HG03432 (cell line): Measurements from ENCODE around the gene CACNB1.
A peak's percentile ranks its signal among the peaks of the same experiment; 100 is the strongest.

Experiments
- ATAC-seq: cut with Tn5 transposase; IDR thresholded peaks from one replicate; pipeline ENCODE4 v1.9.1; 2021; ENCODE audit warnings: mild to moderate bottlenecking, moderate library complexity; ENCODE audit not compliant: unreplicated experiment

The CACNB1 gene

GRCh38 chr17:39153599-39154051 lies 43.8 kb downstream of the CACNB1 start:
- ATAC-seq: peak; percentile 44

GRCh38 chr17:39151943-39152818 lies 45.3 kb downstream of the CACNB1 start:
- ATAC-seq: no peak

GRCh38 chr17:39151150-39151942 lies 46.1 kb downstream of the CACNB1 start, which contains the start of gene PLXDC1:
Gene PLXDC1 (minus strand): TSS chr17:39151637. CDS start chr17:39151437, 200 bp downstream.
- ATAC-seq: no peak

GRCh38 chr17:39150795-39151149 lies 46.7 kb downstream of the CACNB1 start:
- no peak for ATAC-seq

GRCh38 chr17:39150104-39150634 lies 47.3 kb downstream of the CACNB1 start:
- ATAC-seq: no peak

GRCh38 chr17:39147221-39148185 lies 50.0 kb downstream of the CACNB1 start:
- no peak for ATAC-seq

- ATAC-seq: no peak
These were observed 51.2 kb downstream of the CACNB1 start for GRCh38 chr17:39146273-39146672.

GRCh38 chr17:39145143-39145542 lies 52.3 kb downstream of the CACNB1 start:
- ATAC-seq: no peak

- ATAC-seq: no peak
These were observed 53.0 kb downstream of the CACNB1 start for GRCh38 chr17:39144416-39144840.

- no peak for ATAC-seq
These were observed 53.8 kb downstream of the CACNB1 start for GRCh38 chr17:39143552-39144093.

GRCh38 chr17:39141915-39142664 lies 55.4 kb downstream of the CACNB1 start:
- no peak for ATAC-seq

- no peak for ATAC-seq
These were observed 56.2 kb downstream of the CACNB1 start for GRCh38 chr17:39141294-39141693.

GRCh38 chr17:39139561-39139960 lies 57.9 kb downstream of the CACNB1 start:
- ATAC-seq: no peak

- ATAC-seq: no peak
These were observed 58.3 kb downstream of the CACNB1 start for GRCh38 chr17:39139161-39139511.

- no peak for ATAC-seq
These were observed 58.9 kb downstream of the CACNB1 start for GRCh38 chr17:39138431-39139160.

GRCh38 chr17:39134878-39135277 lies 62.6 kb downstream of the CACNB1 start:
- ATAC-seq: no peak

- no peak for ATAC-seq
These were observed 65.3 kb downstream of the CACNB1 start for GRCh38 chr17:39132192-39132610.

- no peak for ATAC-seq
These were observed 65.9 kb downstream of the CACNB1 start for GRCh38 chr17:39131616-39132015.

GRCh38 chr17:39130205-39130604 lies 67.3 kb downstream of the CACNB1 start:
- ATAC-seq: no peak
